GM12873 (cell line): ENCODE measurements around the gene KNL1.

ENCODE experiments used
- TF ChIP-seq, protein P1 (sequence below): IDR thresholded peaks from 2 replicates; pipeline ENCODE4 v1.5.1; 2012; ENCODE audit warnings: low read depth, mild to moderate bottlenecking, moderate library complexity, low read length, control low read depth; ENCODE audit not compliant: insufficient read depth; ENCODE audit errors: missing control alignments

The KNL1 gene

DNA sequence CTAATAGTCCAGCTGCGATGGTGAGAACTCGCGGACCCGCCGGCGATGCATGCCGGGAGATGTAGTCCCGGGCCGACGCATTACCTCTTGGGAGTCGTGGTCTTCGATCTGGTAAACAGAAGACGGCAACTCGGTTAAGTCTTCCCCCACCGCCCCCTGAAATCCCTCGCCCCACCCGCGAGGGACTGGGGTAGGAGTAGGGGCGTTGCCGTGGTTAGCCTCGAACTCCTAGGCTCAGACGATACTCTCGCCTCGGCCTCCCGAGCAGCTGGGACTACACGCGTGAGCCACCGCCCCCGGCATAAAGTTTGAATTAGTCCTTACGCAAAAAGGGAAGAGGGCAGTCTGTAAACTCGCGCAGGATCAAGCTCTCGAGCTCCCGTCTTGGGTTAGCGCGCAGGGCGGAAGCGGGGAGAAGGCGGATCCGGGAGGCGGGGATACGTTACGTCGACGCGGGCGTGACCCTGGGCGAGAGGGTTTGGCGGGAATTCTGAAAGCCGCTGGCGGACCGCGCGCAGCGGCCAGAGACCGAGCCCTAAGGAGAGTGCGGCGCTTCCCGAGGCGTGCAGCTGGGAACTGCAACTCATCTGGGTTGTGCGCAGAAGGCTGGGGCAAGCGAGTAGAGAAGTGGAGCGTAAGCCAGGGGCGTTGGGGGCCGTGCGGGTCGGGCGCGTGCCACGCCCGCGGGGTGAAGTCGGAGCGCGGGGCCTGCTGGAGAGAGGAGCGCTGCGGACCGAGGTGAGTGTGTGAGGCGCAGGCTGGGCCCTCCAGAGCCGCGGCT, 100.8 kb downstream of the KNL1 start, which contains the start of gene RAD51:
RAD51 (plus strand) TSS at position 487 of the 781 bp plus-strand sequence. CDS start 3,585 bp downstream, outside the sequence.
- TF ChIP-seq, protein P1, sequence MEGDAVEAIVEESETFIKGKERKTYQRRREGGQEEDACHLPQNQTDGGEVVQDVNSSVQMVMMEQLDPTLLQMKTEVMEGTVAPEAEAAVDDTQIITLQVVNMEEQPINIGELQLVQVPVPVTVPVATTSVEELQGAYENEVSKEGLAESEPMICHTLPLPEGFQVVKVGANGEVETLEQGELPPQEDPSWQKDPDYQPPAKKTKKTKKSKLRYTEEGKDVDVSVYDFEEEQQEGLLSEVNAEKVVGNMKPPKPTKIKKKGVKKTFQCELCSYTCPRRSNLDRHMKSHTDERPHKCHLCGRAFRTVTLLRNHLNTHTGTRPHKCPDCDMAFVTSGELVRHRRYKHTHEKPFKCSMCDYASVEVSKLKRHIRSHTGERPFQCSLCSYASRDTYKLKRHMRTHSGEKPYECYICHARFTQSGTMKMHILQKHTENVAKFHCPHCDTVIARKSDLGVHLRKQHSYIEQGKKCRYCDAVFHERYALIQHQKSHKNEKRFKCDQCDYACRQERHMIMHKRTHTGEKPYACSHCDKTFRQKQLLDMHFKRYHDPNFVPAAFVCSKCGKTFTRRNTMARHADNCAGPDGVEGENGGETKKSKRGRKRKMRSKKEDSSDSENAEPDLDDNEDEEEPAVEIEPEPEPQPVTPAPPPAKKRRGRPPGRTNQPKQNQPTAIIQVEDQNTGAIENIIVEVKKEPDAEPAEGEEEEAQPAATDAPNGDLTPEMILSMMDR: no peak

DNA sequence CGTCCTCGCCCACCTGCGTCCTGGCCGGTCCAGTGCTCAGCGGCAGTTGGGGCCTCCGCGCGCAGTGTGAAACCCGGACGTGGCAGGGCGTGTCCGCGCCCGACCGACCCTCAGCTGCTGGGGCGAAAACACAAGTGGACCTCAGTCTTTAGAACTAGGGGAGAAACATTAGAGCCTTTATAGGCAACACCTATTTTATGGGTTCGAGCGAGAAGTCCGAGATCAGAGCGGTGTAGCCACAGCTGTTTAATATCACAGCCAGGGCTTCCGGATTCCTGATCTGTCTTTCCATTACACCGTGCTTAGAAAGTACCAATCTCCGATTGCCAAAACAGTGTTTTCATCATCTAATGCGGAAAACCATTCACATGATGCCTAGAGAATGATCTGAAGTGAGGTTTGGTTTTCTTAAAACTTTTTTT, 101.4 kb downstream of the KNL1 start:
- TF ChIP-seq, protein P1: no peak

DNA sequence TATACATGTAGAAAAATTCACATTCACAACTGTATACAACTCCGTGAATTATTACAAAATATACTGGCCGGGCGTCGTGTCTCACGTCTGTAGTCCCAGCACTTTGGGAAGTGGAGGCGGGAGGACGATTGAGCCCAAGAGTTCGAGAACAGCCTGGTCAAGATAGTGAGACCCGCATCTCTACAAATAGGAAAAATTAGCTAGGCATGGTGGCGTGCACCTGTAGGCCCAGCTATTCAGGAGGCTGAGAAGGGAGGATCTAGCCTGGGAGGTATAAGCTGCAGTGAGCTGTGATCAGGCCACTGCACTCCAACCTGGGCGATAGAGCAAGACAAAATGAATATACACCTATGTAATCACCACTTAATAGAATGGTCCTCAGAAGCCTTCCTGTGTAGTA, 102.2 kb downstream of the KNL1 start:
- TF ChIP-seq, protein P1: no peak

DNA sequence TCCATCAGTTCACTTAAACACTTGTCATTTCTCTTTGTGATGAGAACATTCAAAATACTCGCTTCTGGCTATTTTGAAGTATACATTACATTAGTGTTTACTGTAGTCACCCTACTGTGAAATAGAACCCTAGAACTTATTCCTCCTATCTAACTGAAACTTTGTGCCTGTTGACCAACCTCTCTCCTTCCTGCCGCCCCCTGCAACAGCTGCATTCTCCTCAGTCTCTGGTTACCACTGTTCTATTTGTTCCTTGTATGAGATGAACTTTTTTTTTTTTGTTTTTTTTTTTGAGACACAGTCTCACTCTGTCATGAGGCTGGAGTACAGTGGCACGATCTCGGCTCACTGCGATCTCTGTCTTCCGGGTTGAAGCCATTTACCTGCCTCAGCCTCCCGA, 103.9 kb downstream of the KNL1 start:
- TF ChIP-seq, protein P1: no peak

DNA sequence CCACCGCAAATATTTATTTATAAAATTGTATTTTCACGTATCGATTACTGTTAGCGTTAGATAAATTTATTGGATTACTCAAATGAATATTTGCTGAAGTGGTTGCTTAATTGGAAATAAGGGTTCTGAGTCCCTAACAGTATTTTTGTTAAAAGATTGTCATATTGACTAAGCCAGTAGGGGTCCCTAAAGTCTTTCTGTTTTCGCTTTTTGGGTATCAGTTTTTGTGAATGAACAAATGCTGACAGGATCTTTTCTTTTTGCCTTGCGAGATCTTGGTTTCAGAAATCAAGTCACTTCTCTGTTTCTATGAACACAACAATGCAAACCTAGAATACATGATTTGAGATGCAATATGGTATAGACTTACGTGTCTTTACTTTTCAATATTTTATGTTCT, 108.0 kb downstream of the KNL1 start:
- TF ChIP-seq, protein P1: peak; percentile 26

DNA sequence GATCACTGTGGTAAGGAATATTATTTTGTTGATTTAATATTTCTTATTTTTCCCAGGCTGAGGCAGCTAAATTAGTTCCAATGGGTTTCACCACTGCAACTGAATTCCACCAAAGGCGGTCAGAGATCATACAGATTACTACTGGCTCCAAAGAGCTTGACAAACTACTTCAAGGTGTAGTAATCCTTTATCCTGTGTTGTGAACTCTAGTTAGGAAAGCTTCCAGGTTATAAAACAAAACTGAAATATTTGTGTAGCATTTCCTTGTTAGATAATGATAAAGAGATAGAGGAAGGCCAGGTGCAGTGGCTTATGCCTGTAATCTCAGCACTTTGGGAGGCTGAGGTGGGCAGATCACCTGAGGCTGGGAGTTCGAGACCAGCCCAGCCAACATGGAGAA, 112.1 kb downstream of the KNL1 start:
- TF ChIP-seq, protein P1: no peak
